ENCODE results near the gene AGBL3.
A peak's percentile ranks its signal among the peaks of the same experiment; 100 is the strongest.
"Not testable (repeated sequence)": the region's sequence is repeated elsewhere in the genome, so short reads cannot be mapped to it uniquely, and the experiment has no call there.

Gene AGBL3

GRCh38 chr7:134949171-134949570 lies 37.1 kb upstream of the AGBL3 start:
- H3K9me3 ChIP-seq (ENCODE audit: low read depth, low read length) = no peaks in the 10 kb centered on the region
- H3K36me3 ChIP-seq (ENCODE audit: insufficient read depth, low read length) = no peaks in the 10 kb centered on the region

GRCh38 chr7:134954197-134955082 lies 31.9 kb upstream of the AGBL3 start:
- DNase-seq (ENCODE audit: low read depth, low spot score) = no peak
- Histone ChIP-seq H3K9me3 (ENCODE audit: low read depth, low read length) (no peaks in the 10 kb centered on the region), H3K36me3 (ENCODE audit: insufficient read depth, low read length) (no peaks in the 10 kb centered on the region), H3K4me3 (no peak overlapping the region), H3K27ac (no peak overlapping the region), H3K9ac (ENCODE audit: insufficient read length) (no peak overlapping the region)
- no peak for TF ChIP-seq POLR2AphosphoS5 (IDR thresholded peaks at IDR 0.05; ENCODE audit: borderline replicate concordance, low read depth, low read length)
- no peak for TF ChIP-seq EZH2 (IDR thresholded peaks at IDR 0.05)
- TF ChIP-seq FOXP2 (optimal IDR thresholded peaks at IDR 0.05; ENCODE audit: control extremely low read depth, extremely low read length, insufficient read depth) = no peak

More at GRCh38 chr7:134949171-134949570, 37.1 kb upstream of the AGBL3 start:
- no peak for TF ChIP-seq FOXP2 (optimal IDR thresholded peaks at IDR 0.05; ENCODE audit: control extremely low read depth, extremely low read length, insufficient read depth)
- no peak for TF ChIP-seq POLR2AphosphoS5 (IDR thresholded peaks at IDR 0.05; ENCODE audit: borderline replicate concordance, low read depth, low read length)
- TF ChIP-seq EZH2 (IDR thresholded peaks at IDR 0.05) = no peak
- H3K9ac ChIP-seq (ENCODE audit: insufficient read length) = no peak overlapping the region
- H3K4me3 ChIP-seq = no peak overlapping the region
- no peak overlapping the region for H3K27ac ChIP-seq
- DNase-seq (ENCODE audit: low read depth, low spot score) = no peak

- H3K4me3 ChIP-seq = no peak overlapping the region
- H3K36me3 ChIP-seq (ENCODE audit: insufficient read depth, low read length) = no peaks in the 10 kb centered on the region
- DNase-seq (ENCODE audit: low read depth, low spot score) = no peak
- TF ChIP-seq POLR2AphosphoS5 (IDR thresholded peaks at IDR 0.05; ENCODE audit: borderline replicate concordance, low read depth, low read length) = no peak
- no peak for TF ChIP-seq EZH2 (IDR thresholded peaks at IDR 0.05)
- TF ChIP-seq FOXP2 (optimal IDR thresholded peaks at IDR 0.05; ENCODE audit: control extremely low read depth, extremely low read length, insufficient read depth) = no peak
- no peak overlapping the region for H3K27ac ChIP-seq
- no peak overlapping the region for H3K9ac ChIP-seq (ENCODE audit: insufficient read length)
- H3K9me3 ChIP-seq (ENCODE audit: low read depth, low read length) = no peaks in the 10 kb centered on the region
These were observed 29.3 kb upstream of the AGBL3 start for GRCh38 chr7:134957005-134957404.

GRCh38 chr7:134959810-134960209 lies 26.5 kb upstream of the AGBL3 start:
- no peaks in the 10 kb centered on the region for H3K9me3 ChIP-seq (ENCODE audit: low read depth, low read length)
- no peaks in the 10 kb centered on the region for H3K36me3 ChIP-seq (ENCODE audit: insufficient read depth, low read length)
- H3K4me3 ChIP-seq = no peak overlapping the region
- H3K9ac ChIP-seq (ENCODE audit: insufficient read length) = no peak overlapping the region
- DNase-seq (ENCODE audit: low read depth, low spot score) = no peak
- no peak overlapping the region for H3K27ac ChIP-seq
- TF ChIP-seq FOXP2 (optimal IDR thresholded peaks at IDR 0.05; ENCODE audit: control extremely low read depth, extremely low read length, insufficient read depth) (no peak), EZH2 (IDR thresholded peaks at IDR 0.05) (no peak), POLR2AphosphoS5 (IDR thresholded peaks at IDR 0.05; ENCODE audit: borderline replicate concordance, low read depth, low read length) (no peak)

GRCh38 chr7:134962270-134962780 lies 24.0 kb upstream of the AGBL3 start:
- Histone ChIP-seq H3K27ac (peak overlapping the region; percentile 63), H3K9me3 (ENCODE audit: low read depth, low read length) (no peaks in the 10 kb centered on the region), H3K36me3 (ENCODE audit: insufficient read depth, low read length) (no peaks in the 10 kb centered on the region), H3K4me3 (peak overlapping the region; percentile 53), H3K9ac (ENCODE audit: insufficient read length) (peak overlapping the region; percentile 43)
- TF ChIP-seq EZH2 (IDR thresholded peaks at IDR 0.05) = no peak
- TF ChIP-seq FOXP2 (optimal IDR thresholded peaks at IDR 0.05; ENCODE audit: control extremely low read depth, extremely low read length, insufficient read depth) = no peak
- no peak for TF ChIP-seq POLR2AphosphoS5 (IDR thresholded peaks at IDR 0.05; ENCODE audit: borderline replicate concordance, low read depth, low read length)
- peak; percentile 28 for DNase-seq (ENCODE audit: low read depth, low spot score)

- Histone ChIP-seq H3K9me3 (ENCODE audit: low read depth, low read length) (no peaks in the 10 kb centered on the region), H3K9ac (ENCODE audit: insufficient read length) (peak overlapping the region; percentile 43), H3K4me3 (peak overlapping the region; percentile 53), H3K36me3 (ENCODE audit: insufficient read depth, low read length) (no peaks in the 10 kb centered on the region), H3K27ac (peak overlapping the region; percentile 63; the same call in 1 of the 2 replicates)
- no peak for TF ChIP-seq EZH2 (IDR thresholded peaks at IDR 0.05)
- no peak for TF ChIP-seq POLR2AphosphoS5 (IDR thresholded peaks at IDR 0.05; ENCODE audit: borderline replicate concordance, low read depth, low read length)
- TF ChIP-seq FOXP2 (optimal IDR thresholded peaks at IDR 0.05; ENCODE audit: control extremely low read depth, extremely low read length, insufficient read depth) = no peak
- no peak for DNase-seq (ENCODE audit: low read depth, low spot score)
These were observed 23.3 kb upstream of the AGBL3 start for GRCh38 chr7:134963036-134963435.

- Histone ChIP-seq H3K36me3 (ENCODE audit: insufficient read depth, low read length) (no peaks in the 10 kb centered on the region), H3K9ac (ENCODE audit: insufficient read length) (no peak overlapping the region)
These were observed 19.6 kb upstream of the AGBL3 start for GRCh38 chr7:134966691-134967090.

GRCh38 chr7:134968110-134968509 lies 18.2 kb upstream of the AGBL3 start:
- TF ChIP-seq EZH2 (IDR thresholded peaks at IDR 0.05) = no peak
- no peak for TF ChIP-seq FOXP2 (optimal IDR thresholded peaks at IDR 0.05; ENCODE audit: control extremely low read depth, extremely low read length, insufficient read depth)
- H3K36me3 ChIP-seq (ENCODE audit: insufficient read depth, low read length) = no peaks in the 10 kb centered on the region
- no peak overlapping the region for H3K4me3 ChIP-seq
- no peak for DNase-seq (ENCODE audit: low read depth, low spot score)
- H3K27ac ChIP-seq = no peak overlapping the region
- H3K9me3 ChIP-seq (ENCODE audit: low read depth, low read length) = no peaks in the 10 kb centered on the region
- H3K9ac ChIP-seq (ENCODE audit: insufficient read length) = no peak overlapping the region

More at GRCh38 chr7:134966691-134967090, 19.6 kb upstream of the AGBL3 start:
- Histone ChIP-seq H3K27ac (no peak overlapping the region), H3K4me3 (no peak overlapping the region), H3K9me3 (ENCODE audit: low read depth, low read length) (no peaks in the 10 kb centered on the region)
- no peak for TF ChIP-seq FOXP2 (optimal IDR thresholded peaks at IDR 0.05; ENCODE audit: control extremely low read depth, extremely low read length, insufficient read depth)
- no peak for TF ChIP-seq EZH2 (IDR thresholded peaks at IDR 0.05)
- no peak for TF ChIP-seq POLR2AphosphoS5 (IDR thresholded peaks at IDR 0.05; ENCODE audit: borderline replicate concordance, low read depth, low read length)
- DNase-seq (ENCODE audit: low read depth, low spot score) = no peak

- not testable (repeated sequence) for H3K4me3 ChIP-seq; H3K27ac ChIP-seq; H3K9ac ChIP-seq (ENCODE audit: insufficient read length); H3K36me3 ChIP-seq (ENCODE audit: insufficient read depth, low read length); DNase-seq (ENCODE audit: low read depth, low spot score); H3K9me3 ChIP-seq (ENCODE audit: low read depth, low read length)
These were observed 4.7 kb upstream of the AGBL3 start for GRCh38 chr7:134981645-134982044.

Measured in SK-N-MC (cell line).